RPMI8226 (cell line): Measurements from ENCODE around the gene TAGAP.

ENCODE experiments used
- DNase-seq: peaks from one replicate; pipeline ENCODE4 v3.0.0-alpha.2; 2015

TAGAP gene

GRCh38 chr6:159071843-159072769, 27.3 kb upstream of the TAGAP start:
- no peak for DNase-seq

- no peak for DNase-seq
Measured at GRCh38 chr6:159068904-159069578, 24.2 kb upstream of the TAGAP start.

GRCh38 chr6:159067334-159067733, 22.5 kb upstream of the TAGAP start:
- DNase-seq = no peak

DNA sequence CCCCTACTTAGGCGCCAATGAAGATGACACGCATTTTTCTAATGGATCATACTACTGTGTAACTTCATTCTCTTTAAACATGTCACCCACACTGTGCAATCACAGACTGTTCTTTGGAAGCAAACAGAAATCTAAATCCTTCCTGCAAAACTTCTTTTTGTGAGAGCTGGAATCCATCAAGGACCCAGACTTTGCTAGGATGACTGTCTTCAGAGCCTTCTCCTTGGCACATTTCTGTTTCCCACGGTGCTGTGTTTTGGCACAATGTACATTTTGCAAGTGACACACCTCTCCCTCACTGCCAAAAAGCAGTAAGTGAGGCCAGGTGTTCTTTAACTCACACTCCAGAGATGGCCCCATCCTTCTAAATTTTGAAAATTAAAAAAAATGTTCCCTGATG, 21.7 kb upstream of the TAGAP start:
- no peak for DNase-seq

GRCh38 chr6:159065759-159066329, 21.1 kb upstream of the TAGAP start:
- no peak for DNase-seq

DNA sequence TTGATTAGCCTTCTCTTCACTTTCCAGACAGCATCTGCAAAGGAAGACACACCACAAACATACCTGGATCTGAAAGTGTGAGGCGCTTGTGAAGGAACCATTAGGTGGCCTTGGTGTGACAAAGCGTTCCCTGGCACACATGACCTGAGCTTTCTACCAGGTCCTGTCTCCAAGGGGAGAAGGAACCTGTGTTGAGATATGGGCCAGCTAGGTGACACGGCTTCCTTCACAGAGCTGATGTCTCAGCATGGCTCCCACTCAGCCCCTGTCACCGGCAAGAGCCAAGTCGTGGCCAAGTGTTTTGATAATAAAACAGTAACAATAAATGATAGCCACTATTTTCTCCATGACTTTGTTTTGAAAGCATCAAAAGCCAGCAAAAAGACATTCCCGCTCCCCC, 20.3 kb upstream of the TAGAP start:
- DNase-seq = no peak

DNA sequence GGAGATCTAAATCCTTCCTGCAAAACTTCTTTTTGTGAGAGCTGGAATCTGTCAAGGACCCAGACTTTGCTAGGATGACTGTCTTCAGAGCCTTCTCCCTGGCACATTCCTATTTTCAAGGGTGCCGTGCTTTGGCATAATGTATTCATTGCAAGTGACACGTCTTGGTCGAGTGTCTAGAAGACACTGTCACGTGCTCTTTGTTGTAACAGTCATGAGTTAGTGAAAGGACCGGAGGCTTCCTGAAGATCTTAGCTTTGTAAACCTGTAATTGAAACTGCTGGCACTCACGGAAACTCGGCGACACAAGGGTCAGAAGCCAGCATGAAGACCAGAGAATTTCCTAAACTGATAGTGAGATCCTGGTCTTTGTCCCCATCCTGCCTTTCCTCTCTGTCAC, 19.7 kb upstream of the TAGAP start:
- DNase-seq = no peak

- DNase-seq = no peak
Measured at GRCh38 chr6:159063549-159063948, 18.8 kb upstream of the TAGAP start.

GRCh38 chr6:159062976-159063375, 18.2 kb upstream of the TAGAP start:
- no peak for DNase-seq

GRCh38 chr6:159062564-159062945, 17.8 kb upstream of the TAGAP start:
- DNase-seq = no peak

GRCh38 chr6:159061805-159062563, 17.2 kb upstream of the TAGAP start:
- no peak for DNase-seq

DNA sequence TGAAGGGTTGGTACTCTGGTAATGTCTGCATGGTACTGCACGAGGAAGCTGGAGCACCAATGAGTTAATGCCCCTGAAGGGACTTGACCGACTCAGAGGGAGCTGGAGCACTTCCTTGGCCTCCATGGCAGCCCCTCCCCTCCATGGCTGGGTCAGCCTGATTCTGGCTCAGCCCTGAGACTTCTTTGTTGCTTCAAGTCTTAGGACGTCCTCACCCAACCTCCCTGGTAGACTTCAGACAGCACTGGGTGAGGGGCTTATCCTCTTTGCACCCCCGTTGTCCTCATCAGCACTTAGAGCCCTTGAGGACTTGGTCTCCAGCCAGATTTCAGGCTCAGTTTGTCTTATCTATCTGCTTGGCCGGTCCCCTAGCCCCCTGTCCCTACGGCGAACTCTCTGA, 16.4 kb upstream of the TAGAP start:
- no peak for DNase-seq

DNA sequence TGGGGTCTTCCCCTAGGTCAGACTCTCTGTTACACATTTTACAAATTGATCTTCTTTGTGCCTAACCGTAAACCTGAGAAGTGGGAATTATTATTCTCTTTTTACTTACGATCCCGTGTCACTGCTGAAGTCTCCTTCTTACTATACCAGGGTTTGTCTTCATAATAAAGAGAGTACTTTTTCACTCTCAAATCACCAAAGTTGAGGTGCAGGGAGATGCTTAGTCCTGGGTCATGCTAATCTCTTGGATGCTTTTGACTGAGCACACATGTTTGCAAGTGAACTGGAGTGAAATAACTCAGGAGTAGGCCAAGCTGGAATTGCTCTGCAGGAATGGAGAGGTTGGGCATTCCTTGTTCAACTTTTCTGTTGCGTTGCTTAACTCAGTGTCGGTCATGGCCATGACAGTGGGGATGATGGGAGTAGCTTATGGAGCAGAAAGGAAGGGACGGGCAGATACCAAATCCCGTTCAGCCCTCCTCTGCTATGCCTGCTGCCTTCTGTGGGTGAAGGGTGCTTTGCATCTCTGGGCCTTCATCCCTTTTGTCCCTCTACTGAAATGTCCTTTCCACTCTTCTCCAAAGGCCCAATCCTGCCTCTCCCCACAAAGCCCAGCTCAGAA, 15.2 kb upstream of the TAGAP start:
- no peak for DNase-seq

DNA sequence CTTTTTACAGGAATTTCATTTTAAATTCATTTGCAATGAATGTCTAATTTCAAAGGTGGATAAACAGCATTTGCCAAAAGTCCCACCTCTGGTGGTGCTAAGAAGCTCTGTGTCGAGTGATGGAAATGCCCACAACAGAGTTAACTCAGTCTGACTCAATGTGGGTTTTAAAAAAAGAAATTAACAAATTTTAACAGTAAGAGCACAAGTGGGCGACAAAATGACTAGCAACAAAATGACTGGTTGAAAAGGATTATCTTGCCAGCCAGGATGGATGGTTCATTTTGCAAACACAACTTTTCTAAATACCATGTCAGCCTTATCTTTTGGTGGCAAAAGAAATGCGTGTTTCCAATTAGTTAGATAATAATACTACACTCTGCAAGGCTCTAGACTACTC, 14.3 kb upstream of the TAGAP start:
- DNase-seq = no peak

DNA sequence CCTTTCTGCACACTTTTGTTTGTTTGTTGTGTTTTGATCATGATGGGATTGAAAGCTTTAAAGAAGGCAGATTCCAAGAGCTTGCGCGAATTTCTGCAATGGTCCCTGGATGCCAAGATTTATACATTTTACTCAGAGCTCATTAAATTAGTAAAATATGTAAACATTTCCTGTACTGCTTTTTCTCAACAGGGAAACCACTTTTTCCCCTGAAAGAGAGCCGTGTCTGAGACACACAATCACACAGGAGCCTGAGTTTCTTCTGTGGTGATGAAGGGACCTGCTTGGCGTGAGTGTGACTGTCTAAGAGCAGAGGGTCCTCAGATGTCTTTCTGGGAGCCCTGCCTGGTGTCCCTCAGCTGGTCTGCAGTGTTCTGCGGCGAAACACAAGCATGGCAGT, 12.1 kb upstream of the TAGAP start:
- DNase-seq = no peak

DNA sequence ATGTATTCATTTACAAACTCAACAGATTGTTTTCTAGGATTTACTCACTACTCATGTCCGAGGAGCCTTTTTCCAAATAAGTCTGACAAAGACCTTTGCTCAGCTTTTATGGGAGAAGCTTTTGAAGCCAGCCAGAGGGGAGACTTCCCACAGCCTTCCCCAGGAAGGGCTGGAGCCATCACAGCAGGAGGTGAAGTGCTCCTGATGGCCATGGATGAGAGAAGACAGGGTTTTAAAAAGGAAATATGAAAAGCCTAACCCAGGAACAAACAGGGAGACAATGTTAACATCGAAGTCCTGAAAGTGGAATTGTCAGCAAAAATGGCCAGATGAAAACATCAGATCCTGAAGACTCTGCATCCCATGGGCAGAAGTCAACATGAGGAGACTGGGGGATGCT, 11.6 kb upstream of the TAGAP start:
- DNase-seq = no peak

GRCh38 chr6:159056003-159056402, 11.2 kb upstream of the TAGAP start:
- no peak for DNase-seq

- DNase-seq = no peak
Measured at GRCh38 chr6:159053781-159054398, 9.1 kb upstream of the TAGAP start.

GRCh38 chr6:159052720-159053119, 7.9 kb upstream of the TAGAP start:
- DNase-seq = no peak

DNA sequence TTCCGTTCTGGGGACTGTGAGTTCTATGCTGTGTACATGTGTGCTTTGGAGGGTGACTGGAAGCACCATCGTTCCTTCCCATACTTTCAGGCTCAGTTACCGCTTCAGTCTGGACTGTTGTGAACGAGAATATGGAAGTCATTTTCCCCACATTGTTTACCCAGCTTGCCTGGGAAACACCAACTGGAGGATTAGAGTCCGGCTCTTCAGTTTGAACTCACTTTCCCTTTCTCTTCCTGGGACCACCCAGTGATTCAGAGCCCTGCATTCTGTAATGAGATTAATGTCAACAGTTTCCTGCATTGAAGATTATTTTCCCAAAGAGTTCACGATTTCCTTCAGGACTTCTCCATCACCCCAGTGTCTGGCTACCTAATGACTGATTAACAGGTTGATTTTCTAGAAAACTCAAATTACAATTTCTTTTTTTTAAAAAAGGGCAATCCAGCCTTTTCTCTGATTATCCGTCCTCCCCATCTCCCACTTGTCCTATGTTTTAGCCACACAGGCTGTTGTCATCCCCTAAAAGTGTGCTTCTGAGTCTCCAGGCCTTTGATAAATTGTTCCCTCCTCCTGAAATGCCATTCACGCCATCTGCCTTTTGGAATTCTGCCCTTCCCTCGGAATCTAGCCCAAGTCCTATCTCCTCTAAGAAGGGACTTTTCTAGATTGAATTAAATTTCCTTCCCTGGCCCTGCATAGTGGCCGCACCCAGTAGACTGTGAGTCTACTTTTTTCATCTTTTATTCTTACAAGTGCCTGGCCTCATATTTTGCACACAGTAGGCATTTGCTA, 3.3 kb upstream of the TAGAP start:
- no peak for DNase-seq

DNA sequence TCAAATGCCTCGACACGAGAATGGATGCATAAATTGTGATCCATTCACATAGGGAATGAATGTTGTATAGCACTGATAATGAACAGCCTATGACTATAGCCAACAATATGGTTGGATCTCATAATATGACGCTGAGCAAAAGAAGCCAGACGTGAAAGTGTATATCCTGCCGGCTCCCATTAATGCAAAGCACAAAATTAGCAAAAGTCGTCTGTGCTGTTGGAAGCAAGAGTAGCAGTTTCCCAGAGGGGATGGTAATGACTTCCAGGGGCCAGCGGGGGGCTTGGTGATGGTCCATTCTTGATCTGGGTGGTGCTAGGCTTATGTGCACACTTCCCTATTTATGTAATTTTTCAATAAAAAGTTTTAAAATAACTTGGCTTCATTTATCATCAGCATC, 1.0 kb upstream of the TAGAP start:
- no peak for DNase-seq

DNA sequence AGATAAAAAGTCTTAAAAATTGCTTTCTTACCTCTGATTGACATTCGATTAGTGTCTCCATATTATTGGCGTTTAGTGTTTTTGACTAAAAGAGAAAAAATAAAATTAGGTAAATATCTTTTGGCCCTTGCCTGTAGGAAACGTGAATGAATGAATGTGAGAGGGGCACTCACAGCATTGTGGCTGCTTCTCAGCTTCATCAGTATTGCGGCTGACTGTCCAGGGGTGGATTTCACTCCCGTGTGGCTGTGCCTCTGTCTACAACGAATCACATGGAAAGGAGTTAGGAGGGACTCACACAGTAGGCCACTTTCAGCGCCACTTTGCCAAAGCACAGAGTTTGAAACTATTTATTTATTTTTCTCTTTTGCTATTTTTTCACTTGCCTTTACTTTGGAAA, 844 bp downstream of the TAGAP start:
- no peak for DNase-seq
